Endothelial cell of umbilical vein (primary cell): ENCODE data around the gene HDAC7.

Experiments
- EZH2 ChIP-seq: IDR thresholded peaks from 2 replicates; pipeline ENCODE4 v1.6.1; 2012; ENCODE audit warnings: borderline replicate concordance, low read depth, mild to moderate bottlenecking, moderate library complexity, low read length, inconsistent platforms; ENCODE audit not compliant: severe bottlenecking
- MAX ChIP-seq: IDR thresholded peaks from 2 replicates; pipeline ENCODE4 v1.6.1; 2011; ENCODE audit not compliant: insufficient read depth, insufficient read length
- POLR2A ChIP-seq: IDR thresholded peaks from 2 replicates; pipeline ENCODE4 v1.6.1; 2012; ENCODE audit warnings: low read depth, mild to moderate bottlenecking, control low read depth, low read length
- POLR2AphosphoS5 ChIP-seq: IDR thresholded peaks from 2 replicates; pipeline ENCODE4 v1.6.1; 2012; ENCODE audit warnings: low read depth, mild to moderate bottlenecking, control low read depth, low read length, moderate library complexity; ENCODE audit not compliant: insufficient read depth
- TF ChIP-seq, protein P1 (sequence below), 2 donors: IDR thresholded peaks; 1 replicate in 1 of 2; 2 replicates in 1 of 2; pipeline ENCODE4 v1.5.1; 2011; ENCODE audit warnings: low read length in 2 of 2, mild to moderate bottlenecking in 2 of 2, moderate library complexity in 2 of 2, control low read depth in 1 of 2, inconsistent platforms in 1 of 2, low read depth in 1 of 2; ENCODE audit not compliant: insufficient read depth in 1 of 2; ENCODE audit errors: extremely low read depth in 1 of 2

- TF ChIP-seq EZH2 (no peak), POLR2AphosphoS5 (no peak), POLR2A (no peak), MAX (no peak)
- TF ChIP-seq, protein P1, sequence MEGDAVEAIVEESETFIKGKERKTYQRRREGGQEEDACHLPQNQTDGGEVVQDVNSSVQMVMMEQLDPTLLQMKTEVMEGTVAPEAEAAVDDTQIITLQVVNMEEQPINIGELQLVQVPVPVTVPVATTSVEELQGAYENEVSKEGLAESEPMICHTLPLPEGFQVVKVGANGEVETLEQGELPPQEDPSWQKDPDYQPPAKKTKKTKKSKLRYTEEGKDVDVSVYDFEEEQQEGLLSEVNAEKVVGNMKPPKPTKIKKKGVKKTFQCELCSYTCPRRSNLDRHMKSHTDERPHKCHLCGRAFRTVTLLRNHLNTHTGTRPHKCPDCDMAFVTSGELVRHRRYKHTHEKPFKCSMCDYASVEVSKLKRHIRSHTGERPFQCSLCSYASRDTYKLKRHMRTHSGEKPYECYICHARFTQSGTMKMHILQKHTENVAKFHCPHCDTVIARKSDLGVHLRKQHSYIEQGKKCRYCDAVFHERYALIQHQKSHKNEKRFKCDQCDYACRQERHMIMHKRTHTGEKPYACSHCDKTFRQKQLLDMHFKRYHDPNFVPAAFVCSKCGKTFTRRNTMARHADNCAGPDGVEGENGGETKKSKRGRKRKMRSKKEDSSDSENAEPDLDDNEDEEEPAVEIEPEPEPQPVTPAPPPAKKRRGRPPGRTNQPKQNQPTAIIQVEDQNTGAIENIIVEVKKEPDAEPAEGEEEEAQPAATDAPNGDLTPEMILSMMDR (IDR thresholded peaks at IDR 0.05; ENCODE audit: extremely low read depth in 1 of 2, insufficient read depth in 1 of 2, low read depth in 1 of 2, low read length in 2 of 2): no peak
Measured at GRCh38 chr12:47776471-47777143, 43.1 kb downstream of the HDAC7 start.
